Stimulated activated naive CD8-positive, alpha-beta T cell treated with anti-CD3 and anti-CD28 coated beads, Interleukin-15, Interleukin-2, amounts not matched to agents 100 U/mL and 50 U/mL, for 24 hours (primary cell): ENCODE data around the gene KCNN2.
"Not testable (repeated sequence)": the region's sequence is repeated elsewhere in the genome, so short reads cannot be mapped to it uniquely, and the experiment has no call there.

Experiments
- ATAC-seq: fragments of 150-1000 bp; cut with Tn5 transposase; one replicate; pipeline ENCODE4 v1.10.0; 2021
- DNase-seq: peaks from one replicate; pipeline ENCODE4 v3.0.0; 2021

The KCNN2 gene

GRCh38 chr5:114419959-114420358, 58.1 kb downstream of the KCNN2 start:
- ATAC-seq = no peak
- DNase-seq = no peak

- no peak for DNase-seq
Observed at GRCh38 chr5:114427204-114427603, 65.3 kb downstream of the KCNN2 start.

GRCh38 chr5:114430532-114430931, 68.7 kb downstream of the KCNN2 start:
- no peak for ATAC-seq
- no peak for DNase-seq

More at GRCh38 chr5:114427204-114427603, 65.3 kb downstream of the KCNN2 start:
- no peak for ATAC-seq

- not testable (repeated sequence) for ATAC-seq, DNase-seq
Observed at GRCh38 chr5:114432684-114433083, 70.8 kb downstream of the KCNN2 start.

- ATAC-seq = no peak
- no peak for DNase-seq
Observed at GRCh38 chr5:114434396-114435219, 72.7 kb downstream of the KCNN2 start.

GRCh38 chr5:114435220-114435481, 73.3 kb downstream of the KCNN2 start:
- DNase-seq = no peak
- ATAC-seq = no peak

GRCh38 chr5:114435885-114436299, 74.0 kb downstream of the KCNN2 start:
- ATAC-seq = no peak
- no peak for DNase-seq

GRCh38 chr5:114437936-114438335, 76.1 kb downstream of the KCNN2 start:
- ATAC-seq (no peak), DNase-seq (no peak)

GRCh38 chr5:114438471-114438870, 76.6 kb downstream of the KCNN2 start:
- DNase-seq (no peak), ATAC-seq (no peak)

- ATAC-seq (no peak), DNase-seq (no peak)
Observed at GRCh38 chr5:114447084-114447773, 85.4 kb downstream of the KCNN2 start.

GRCh38 chr5:114448481-114448880, 86.6 kb downstream of the KCNN2 start:
- ATAC-seq = no peak
- DNase-seq = no peak

- ATAC-seq = peak; percentile 97
Observed at GRCh38 chr5:114449860-114450421, 88.1 kb downstream of the KCNN2 start.

GRCh38 chr5:114450437-114450836, 88.6 kb downstream of the KCNN2 start:
- ATAC-seq = no peak
- DNase-seq = no peak

More at GRCh38 chr5:114449860-114450421, 88.1 kb downstream of the KCNN2 start:
- DNase-seq = peak; percentile 59

GRCh38 chr5:114458726-114459125, 96.9 kb downstream of the KCNN2 start:
- ATAC-seq (no peak), DNase-seq (no peak)

GRCh38 chr5:114467171-114467570, 105.3 kb downstream of the KCNN2 start:
- DNase-seq (no peak), ATAC-seq (no peak)

GRCh38 chr5:114467729-114468128, 105.9 kb downstream of the KCNN2 start:
- DNase-seq = no peak

GRCh38 chr5:114469372-114469771, 107.5 kb downstream of the KCNN2 start:
- DNase-seq (no peak), ATAC-seq (no peak)

More at GRCh38 chr5:114467729-114468128, 105.9 kb downstream of the KCNN2 start:
- no peak for ATAC-seq

GRCh38 chr5:114471529-114471928, 109.7 kb downstream of the KCNN2 start:
- no peak for ATAC-seq
- DNase-seq = no peak

- no peak for ATAC-seq
- DNase-seq = no peak
Observed at GRCh38 chr5:114473541-114473940, 111.7 kb downstream of the KCNN2 start.

- DNase-seq (no peak), ATAC-seq (no peak)
Observed at GRCh38 chr5:114477816-114478334, 116.0 kb downstream of the KCNN2 start.

GRCh38 chr5:114500756-114501155, 138.9 kb downstream of the KCNN2 start:
- no peak for ATAC-seq

GRCh38 chr5:114504560-114504959, 142.7 kb downstream of the KCNN2 start:
- DNase-seq (no peak), ATAC-seq (no peak)

More at GRCh38 chr5:114500756-114501155, 138.9 kb downstream of the KCNN2 start:
- DNase-seq = no peak

- ATAC-seq (no peak), DNase-seq (no peak)
Observed at GRCh38 chr5:114524221-114524620, 162.4 kb downstream of the KCNN2 start.
